HepG2 (cell line): ENCODE data around the gene GTPBP6. TPM values are rescaled to one million over a fixed set of nuclear protein-coding genes. Genes with fewer than 3 reads are reported as not detected.

Source experiments
- CHD2 ChIP-seq: IDR thresholded peaks from 2 replicates; pipeline ENCODE4 v1.6.1; 2011; ENCODE audit warnings: low read depth, low read length, improper control_type of control experiment
- FOXK2 ChIP-seq: fragments of 450-650 bp; IDR thresholded peaks from 2 replicates; pipeline ENCODE4 v1.6.1; 2016
- IRF2 ChIP-seq: IDR thresholded peaks from 2 replicates; pipeline ENCODE4 v1.6.1; 2018; ENCODE audit warnings: missing genetic modification reagents, missing compliant biosample characterization
- KAT8 ChIP-seq: IDR thresholded peaks from 2 replicates; pipeline ENCODE4 v1.6.1; 2016; ENCODE audit warnings: missing genetic modification reagents, missing compliant biosample characterization
- KDM2A ChIP-seq: sonication (generic); formaldehyde crosslinking; IDR thresholded peaks from 2 replicates; pipeline ENCODE4 v1.4.0; 2020; ENCODE audit warnings: low read depth, missing genetic modification reagents, borderline replicate concordance
- MAF1 ChIP-seq: sonication (generic); formaldehyde crosslinking; IDR thresholded peaks from 2 replicates; pipeline ENCODE4 v1.5.0; 2020; ENCODE audit warnings: missing genetic modification reagents, borderline replicate concordance
- ONECUT2 ChIP-seq: sonication (generic); formaldehyde crosslinking; IDR thresholded peaks from 2 replicates; pipeline ENCODE4 v1.4.0; 2020; ENCODE audit warnings: missing genetic modification reagents
- RBFOX2 ChIP-seq: fragments of 200-400 bp; formaldehyde crosslinking; IDR thresholded peaks from 2 replicates; pipeline ENCODE4 v1.6.1; 2017; ENCODE audit warnings: low read depth, mild to moderate bottlenecking, low read length
- SP1 ChIP-seq, 2 experiments: fragments of 450-650 bp in 1 of 2; sonication (generic) in 1 of 2; formaldehyde crosslinking in 1 of 2; IDR thresholded peaks; 2 replicates each; pipeline versions ENCODE4 v1.4.0 to v1.6.1; 2016 to 2020; ENCODE audit warnings: missing genetic modification reagents in 1 of 2
- SP2 ChIP-seq: sonication (generic); formaldehyde crosslinking; IDR thresholded peaks from 2 replicates; pipeline ENCODE4 v1.5.1; 2020; ENCODE audit warnings: mild to moderate bottlenecking, missing genetic modification reagents
- TMF1 ChIP-seq: sonication (generic); formaldehyde crosslinking; IDR thresholded peaks from 2 replicates; pipeline ENCODE4 v1.8.1; 2022; ENCODE audit warnings: low read depth, missing genetic modification reagents
- YY1 ChIP-seq: IDR thresholded peaks from 2 replicates; pipeline ENCODE4 v1.6.1; 2011; ENCODE audit warnings: low read length, low read depth, moderate library complexity, mild to moderate bottlenecking; ENCODE audit not compliant: insufficient read depth, insufficient replicate concordance
- ZBTB7A ChIP-seq: sonication (generic); formaldehyde crosslinking; IDR thresholded peaks from 2 replicates; pipeline ENCODE4 v1.8.0; 2022; ENCODE audit warnings: mild to moderate bottlenecking, missing genetic modification reagents
- ZNF780A ChIP-seq: sonication (generic); formaldehyde crosslinking; IDR thresholded peaks from 2 replicates; pipeline ENCODE4 v1.8.0; 2022; ENCODE audit warnings: mild to moderate bottlenecking, missing genetic modification reagents, moderate library complexity
- ZNF788 ChIP-seq: sonication (generic); formaldehyde crosslinking; IDR thresholded peaks from 2 replicates; pipeline ENCODE4 v1.5.0; 2020; ENCODE audit warnings: mild to moderate bottlenecking, missing genetic modification reagents, borderline replicate concordance
- ZSCAN12 ChIP-seq: sonication (generic); formaldehyde crosslinking; IDR thresholded peaks from 2 replicates; pipeline ENCODE4 v1.9.0; 2021; ENCODE audit warnings: mild to moderate bottlenecking, missing genetic modification reagents
- polyA plus RNA-seq, 8 experiments: library from polyadenylated mRNA; depleted of rRNA in 3 of 8; stranded (reverse) in 7 of 8; unstranded in 1 of 8; fragments of >200 nt; fragmentation: Illumina TruSeq in 4 of 8; extraction: Trizol in 4 of 8; gene quantifications; 2 replicates each; pipeline versions ENCODE4 v1.2.1 to v1.2.3, GENCODE V29; 2011 to 2016; ENCODE audit warnings: low read depth in 4 of 8, missing spikeins in 1 of 8, mixed read lengths in 1 of 8; ENCODE audit not compliant: insufficient read depth in 1 of 8
- total RNA-seq, 5 experiments: library from RNA; depleted of rRNA; stranded (reverse); fragments of >200 nt; fragmentation: Illumina TruSeq; extraction: Trizol; gene quantifications; 2 replicates each; pipeline ENCODE4 v1.2.3, GENCODE V29; 2016; ENCODE audit warnings: low read depth in 1 of 5
- TF ChIP-seq, protein P1 (sequence below): IDR thresholded peaks from 2 replicates; pipeline ENCODE4 v1.6.1; 2018; ENCODE audit warnings: missing genetic modification reagents, mild to moderate bottlenecking, missing compliant biosample characterization
- TF ChIP-seq, protein P2 (sequence below), 2 experiments: sonication (generic) in 1 of 2; formaldehyde crosslinking in 1 of 2; IDR thresholded peaks; 2 replicates each; pipeline versions ENCODE4 v1.4.0 to v1.6.1; 2016 to 2020; ENCODE audit warnings: borderline replicate concordance in 1 of 2, low read depth in 1 of 2, mild to moderate bottlenecking in 1 of 2, missing genetic modification reagents in 1 of 2
- TF ChIP-seq, protein P3 (sequence below): IDR thresholded peaks from 2 replicates; pipeline ENCODE4 v1.6.1; 2016; ENCODE audit warnings: missing compliant biosample characterization, missing genetic modification reagents, borderline replicate concordance
- TF ChIP-seq, protein P4 (sequence below): sonication (generic); formaldehyde crosslinking; IDR thresholded peaks from 2 replicates; pipeline ENCODE4; 2020; ENCODE audit warnings: missing genetic modification reagents, mild to moderate bottlenecking, borderline replicate concordance

The GTPBP6 gene
- total and polyA plus RNA-seq, 2 of the 13 experiments (the other 11 are each of a cell fraction or from before 2014, with no cell fraction given): 20.2 to 39.6 TPM

DNA sequence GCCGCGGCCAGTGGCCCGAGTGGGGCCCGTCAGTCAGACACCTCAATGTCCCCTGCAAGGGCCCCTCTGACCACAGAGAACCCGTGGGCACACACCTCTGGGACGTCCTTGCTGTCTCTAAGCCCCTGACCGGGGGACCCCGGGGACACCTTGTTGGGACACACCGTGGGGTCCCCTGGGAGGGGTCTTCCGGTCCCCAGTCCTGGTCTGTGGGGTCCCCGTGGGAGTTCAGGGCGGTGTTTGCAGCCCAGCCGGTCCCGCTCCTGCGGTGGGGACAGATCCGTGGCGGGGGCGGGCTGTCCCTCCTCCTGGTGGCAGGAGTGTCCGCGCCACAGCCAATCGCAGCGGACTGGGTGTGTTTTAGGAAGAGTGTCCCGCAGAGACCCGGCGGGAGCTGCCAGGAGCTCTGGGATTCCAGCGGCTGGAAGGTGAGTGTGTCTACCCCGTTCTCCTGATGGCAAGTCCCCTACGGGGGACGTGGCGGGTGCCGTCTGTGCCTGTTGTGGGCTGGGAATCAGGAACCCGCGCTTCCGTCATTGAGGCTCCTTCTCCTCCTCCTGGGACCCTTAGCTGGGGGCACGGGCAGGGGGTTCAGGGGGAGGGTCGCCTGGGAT is 42.5 kb downstream of the GTPBP6 start (continued):
- no peak for TF ChIP-seq CHD2
- peak; percentile 39; the same call in 1 of the 2 replicates for TF ChIP-seq KDM2A (CRISPR knock-in tag)
- no peak for TF ChIP-seq ZSCAN12 (CRISPR knock-in tag)
- TF ChIP-seq MAF1: peak; percentile 19; the same call in 1 of the 2 replicates
- TF ChIP-seq YY1: no peak
- peak; percentile 50; the same call in 1 of the 2 replicates for TF ChIP-seq KAT8 (CRISPR knock-in tag)
- TF ChIP-seq, protein P1, sequence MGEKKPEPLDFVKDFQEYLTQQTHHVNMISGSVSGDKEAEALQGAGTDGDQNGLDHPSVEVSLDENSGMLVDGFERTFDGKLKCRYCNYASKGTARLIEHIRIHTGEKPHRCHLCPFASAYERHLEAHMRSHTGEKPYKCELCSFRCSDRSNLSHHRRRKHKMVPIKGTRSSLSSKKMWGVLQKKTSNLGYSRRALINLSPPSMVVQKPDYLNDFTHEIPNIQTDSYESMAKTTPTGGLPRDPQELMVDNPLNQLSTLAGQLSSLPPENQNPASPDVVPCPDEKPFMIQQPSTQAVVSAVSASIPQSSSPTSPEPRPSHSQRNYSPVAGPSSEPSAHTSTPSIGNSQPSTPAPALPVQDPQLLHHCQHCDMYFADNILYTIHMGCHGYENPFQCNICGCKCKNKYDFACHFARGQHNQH (CRISPR knock-in tag): peak; percentile 19
- peak; percentile 75; the same call in 1 of the 2 replicates for TF ChIP-seq ZBTB7A (CRISPR knock-in tag)
- peak; percentile 68 for TF ChIP-seq RBFOX2
- TF ChIP-seq, protein P2, sequence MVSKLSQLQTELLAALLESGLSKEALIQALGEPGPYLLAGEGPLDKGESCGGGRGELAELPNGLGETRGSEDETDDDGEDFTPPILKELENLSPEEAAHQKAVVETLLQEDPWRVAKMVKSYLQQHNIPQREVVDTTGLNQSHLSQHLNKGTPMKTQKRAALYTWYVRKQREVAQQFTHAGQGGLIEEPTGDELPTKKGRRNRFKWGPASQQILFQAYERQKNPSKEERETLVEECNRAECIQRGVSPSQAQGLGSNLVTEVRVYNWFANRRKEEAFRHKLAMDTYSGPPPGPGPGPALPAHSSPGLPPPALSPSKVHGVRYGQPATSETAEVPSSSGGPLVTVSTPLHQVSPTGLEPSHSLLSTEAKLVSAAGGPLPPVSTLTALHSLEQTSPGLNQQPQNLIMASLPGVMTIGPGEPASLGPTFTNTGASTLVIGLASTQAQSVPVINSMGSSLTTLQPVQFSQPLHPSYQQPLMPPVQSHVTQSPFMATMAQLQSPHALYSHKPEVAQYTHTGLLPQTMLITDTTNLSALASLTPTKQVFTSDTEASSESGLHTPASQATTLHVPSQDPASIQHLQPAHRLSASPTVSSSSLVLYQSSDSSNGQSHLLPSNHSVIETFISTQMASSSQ (IDR thresholded peaks at IDR 0.05; ENCODE audit: low read depth): no peak
- TF ChIP-seq, protein P2 (CRISPR knock-in tag; IDR thresholded peaks at IDR 0.05; ENCODE audit: borderline replicate concordance): peak; percentile 14; the same call in 1 of the 2 replicates
- no peak for TF ChIP-seq SP1 (IDR thresholded peaks at IDR 0.05)
- peak; percentile 64 for TF ChIP-seq SP1 (CRISPR knock-in tag; IDR thresholded peaks at IDR 0.05)
- TF ChIP-seq ZNF780A (CRISPR knock-in tag): 0 out of 2 replicates have a peak, but pooled peaks have one; percentile 73
- no peak for TF ChIP-seq FOXK2
- TF ChIP-seq IRF2: peak; percentile 57; the same call in 1 of the 2 replicates
- TF ChIP-seq ONECUT2 (CRISPR knock-in tag): no peak
- TF ChIP-seq, protein P3, sequence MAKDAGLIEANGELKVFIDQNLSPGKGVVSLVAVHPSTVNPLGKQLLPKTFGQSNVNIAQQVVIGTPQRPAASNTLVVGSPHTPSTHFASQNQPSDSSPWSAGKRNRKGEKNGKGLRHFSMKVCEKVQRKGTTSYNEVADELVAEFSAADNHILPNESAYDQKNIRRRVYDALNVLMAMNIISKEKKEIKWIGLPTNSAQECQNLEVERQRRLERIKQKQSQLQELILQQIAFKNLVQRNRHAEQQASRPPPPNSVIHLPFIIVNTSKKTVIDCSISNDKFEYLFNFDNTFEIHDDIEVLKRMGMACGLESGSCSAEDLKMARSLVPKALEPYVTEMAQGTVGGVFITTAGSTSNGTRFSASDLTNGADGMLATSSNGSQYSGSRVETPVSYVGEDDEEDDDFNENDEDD: peak; percentile 19; the same call in 1 of the 2 replicates
- TF ChIP-seq SP2 (CRISPR knock-in tag): no peak
- TF ChIP-seq, protein P4, sequence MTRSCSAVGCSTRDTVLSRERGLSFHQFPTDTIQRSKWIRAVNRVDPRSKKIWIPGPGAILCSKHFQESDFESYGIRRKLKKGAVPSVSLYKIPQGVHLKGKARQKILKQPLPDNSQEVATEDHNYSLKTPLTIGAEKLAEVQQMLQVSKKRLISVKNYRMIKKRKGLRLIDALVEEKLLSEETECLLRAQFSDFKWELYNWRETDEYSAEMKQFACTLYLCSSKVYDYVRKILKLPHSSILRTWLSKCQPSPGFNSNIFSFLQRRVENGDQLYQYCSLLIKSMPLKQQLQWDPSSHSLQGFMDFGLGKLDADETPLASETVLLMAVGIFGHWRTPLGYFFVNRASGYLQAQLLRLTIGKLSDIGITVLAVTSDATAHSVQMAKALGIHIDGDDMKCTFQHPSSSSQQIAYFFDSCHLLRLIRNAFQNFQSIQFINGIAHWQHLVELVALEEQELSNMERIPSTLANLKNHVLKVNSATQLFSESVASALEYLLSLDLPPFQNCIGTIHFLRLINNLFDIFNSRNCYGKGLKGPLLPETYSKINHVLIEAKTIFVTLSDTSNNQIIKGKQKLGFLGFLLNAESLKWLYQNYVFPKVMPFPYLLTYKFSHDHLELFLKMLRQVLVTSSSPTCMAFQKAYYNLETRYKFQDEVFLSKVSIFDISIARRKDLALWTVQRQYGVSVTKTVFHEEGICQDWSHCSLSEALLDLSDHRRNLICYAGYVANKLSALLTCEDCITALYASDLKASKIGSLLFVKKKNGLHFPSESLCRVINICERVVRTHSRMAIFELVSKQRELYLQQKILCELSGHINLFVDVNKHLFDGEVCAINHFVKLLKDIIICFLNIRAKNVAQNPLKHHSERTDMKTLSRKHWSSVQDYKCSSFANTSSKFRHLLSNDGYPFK: no peak; the same call in 1 of the 2 replicates
- no peak for TF ChIP-seq TMF1 (CRISPR knock-in tag)
- no peak; the same call in 1 of the 2 replicates for TF ChIP-seq ZNF788 (CRISPR knock-in tag)
